Parathyroid adenoma (tissue), 2 donors: ENCODE measurements around the gene ACTR8.
A peak's percentile ranks its signal among the peaks of the same experiment; 100 is the strongest.

Experiments
- H2AFZ ChIP-seq: fragments of 300-600 bp; sonication (generic); one replicate; pipeline ENCODE4 v1.7.0; 2017; ENCODE audit warnings: antibody characterized with exemption, mild to moderate bottlenecking
- H3K27ac ChIP-seq: fragments of 300-600 bp; sonication (generic); one replicate; pipeline ENCODE4 v1.7.0; 2017
- H3K27me3 ChIP-seq: fragments of 300-600 bp; sonication (generic); one replicate; pipeline ENCODE4 v1.7.0; 2017; ENCODE audit warnings: low read length; ENCODE audit not compliant: control insufficient read depth, insufficient read depth
- H3K36me3 ChIP-seq: fragments of 300-600 bp; sonication (generic); one replicate; pipeline ENCODE4 v1.7.0; 2017; ENCODE audit warnings: low read length; ENCODE audit not compliant: control insufficient read depth, insufficient read depth
- H3K4me1 ChIP-seq: fragments of 300-600 bp; sonication (generic); one replicate; pipeline ENCODE4 v1.7.0; 2017; ENCODE audit warnings: control low read depth
- H3K4me2 ChIP-seq: fragments of 300-600 bp; sonication (generic); one replicate; pipeline ENCODE4 v1.7.0; 2017; ENCODE audit warnings: low read length
- H3K4me3 ChIP-seq: fragments of 300-600 bp; sonication (generic); one replicate; pipeline ENCODE4 v1.7.0; 2017; ENCODE audit warnings: low read depth, low read length
- H3K79me2 ChIP-seq: fragments of 300-600 bp; sonication (generic); one replicate; pipeline ENCODE4 v1.7.0; 2017; ENCODE audit warnings: control low read depth
- H3K9ac ChIP-seq: fragments of 300-600 bp; sonication (generic); one replicate; pipeline ENCODE4 v1.7.0; 2017; ENCODE audit warnings: mild to moderate bottlenecking
- H3K9me3 ChIP-seq: fragments of 300-600 bp; sonication (generic); one replicate; pipeline ENCODE4 v1.7.0; 2017; ENCODE audit warnings: low read length; ENCODE audit not compliant: control insufficient read depth
- CTCF ChIP-seq: fragments of 300-600 bp; sonication (generic); IDR thresholded peaks from one replicate; pipeline ENCODE4 v1.7.0; 2017; ENCODE audit warnings: antibody characterized with exemption, mild to moderate bottlenecking
- donor health status: primary hyperparathyroidism.

The ACTR8 gene

GRCh38 chr3:53849916-53850315, 32.0 kb downstream of the ACTR8 start:
- Histone ChIP-seq H3K27ac (no peak overlapping the region), H3K36me3 (no peaks in the 10 kb centered on the region)
- no peak for TF ChIP-seq CTCF

GRCh38 chr3:53846851-53847155, 35.1 kb downstream of the ACTR8 start:
- Histone ChIP-seq H3K9me3 (no peaks in the 10 kb centered on the region), H2AFZ (peak overlapping the region; percentile 90), H3K27me3 (no peaks in the 10 kb centered on the region), H3K79me2 (no peaks in the 10 kb centered on the region), H3K4me2 (peak overlapping the region; percentile 86), H3K4me3 (no peak overlapping the region), H3K9ac (no peak overlapping the region), H3K4me1 (peaks cover 16% of the 10 kb centered on the region), H3K27ac (no peak overlapping the region), H3K36me3 (no peaks in the 10 kb centered on the region)
- no peak for TF ChIP-seq CTCF

More at GRCh38 chr3:53849916-53850315, 32.0 kb downstream of the ACTR8 start:
- Histone ChIP-seq H3K79me2 (no peaks in the 10 kb centered on the region), H2AFZ (no peak overlapping the region), H3K27me3 (no peaks in the 10 kb centered on the region), H3K9me3 (no peaks in the 10 kb centered on the region), H3K4me1 (peaks cover 4% of the 10 kb centered on the region), H3K4me2 (no peak overlapping the region), H3K9ac (no peak overlapping the region), H3K4me3 (no peak overlapping the region)

- Histone ChIP-seq H3K27ac (peak within 1 kb of the TSS; percentile 73), H3K79me2 (no peaks in the 10 kb centered on the region), H2AFZ (peak within 1 kb of the TSS; percentile 90), H3K9me3 (no peaks in the 10 kb centered on the region), H3K4me1 (peaks cover 16% of the 10 kb centered on the region), H3K4me3 (peak within 1 kb of the TSS; percentile 65), H3K27me3 (no peaks in the 10 kb centered on the region), H3K36me3 (no peaks in the 10 kb centered on the region), H3K4me2 (peak within 1 kb of the TSS; percentile 86), H3K9ac (peak within 1 kb of the TSS; percentile 79)
- TF ChIP-seq CTCF = no peak
These were observed 35.7 kb downstream of the ACTR8 start, which contains the start of the genes CHDH and IL17RB for GRCh38 chr3:53846134-53846850. Gene CHDH (minus strand): TSS chr3:53846419. CDS start chr3:53824008, 22,411 bp downstream. Gene IL17RB (plus strand): TSS chr3:53846568. CDS start chr3:53846589, 21 bp downstream.

- TF ChIP-seq CTCF = no peak
- peak overlapping the region; percentile 73 for H3K27ac ChIP-seq
- H3K27me3 ChIP-seq = no peaks in the 10 kb centered on the region
- peak overlapping the region; percentile 79 for H3K9ac ChIP-seq
- no peaks in the 10 kb centered on the region for H3K36me3 ChIP-seq
- peaks cover 16% of the 10 kb centered on the region for H3K4me1 ChIP-seq
- no peaks in the 10 kb centered on the region for H3K79me2 ChIP-seq
- H3K4me3 ChIP-seq = peak overlapping the region; percentile 65
- peak overlapping the region; percentile 90 for H2AFZ ChIP-seq
- no peaks in the 10 kb centered on the region for H3K9me3 ChIP-seq
- H3K4me2 ChIP-seq = peak overlapping the region; percentile 86
These were observed 36.1 kb downstream of the ACTR8 start for GRCh38 chr3:53845881-53846133.
